NCI-H1930 (cell line): ENCODE data around the gene SH3BP2.

Source experiments
- DNase-seq, 2 experiments: peaks; one replicate each; lab custom pipeline; 2025; lab: John Stamatoyannopoulos, UW

SH3BP2 gene

DNA sequence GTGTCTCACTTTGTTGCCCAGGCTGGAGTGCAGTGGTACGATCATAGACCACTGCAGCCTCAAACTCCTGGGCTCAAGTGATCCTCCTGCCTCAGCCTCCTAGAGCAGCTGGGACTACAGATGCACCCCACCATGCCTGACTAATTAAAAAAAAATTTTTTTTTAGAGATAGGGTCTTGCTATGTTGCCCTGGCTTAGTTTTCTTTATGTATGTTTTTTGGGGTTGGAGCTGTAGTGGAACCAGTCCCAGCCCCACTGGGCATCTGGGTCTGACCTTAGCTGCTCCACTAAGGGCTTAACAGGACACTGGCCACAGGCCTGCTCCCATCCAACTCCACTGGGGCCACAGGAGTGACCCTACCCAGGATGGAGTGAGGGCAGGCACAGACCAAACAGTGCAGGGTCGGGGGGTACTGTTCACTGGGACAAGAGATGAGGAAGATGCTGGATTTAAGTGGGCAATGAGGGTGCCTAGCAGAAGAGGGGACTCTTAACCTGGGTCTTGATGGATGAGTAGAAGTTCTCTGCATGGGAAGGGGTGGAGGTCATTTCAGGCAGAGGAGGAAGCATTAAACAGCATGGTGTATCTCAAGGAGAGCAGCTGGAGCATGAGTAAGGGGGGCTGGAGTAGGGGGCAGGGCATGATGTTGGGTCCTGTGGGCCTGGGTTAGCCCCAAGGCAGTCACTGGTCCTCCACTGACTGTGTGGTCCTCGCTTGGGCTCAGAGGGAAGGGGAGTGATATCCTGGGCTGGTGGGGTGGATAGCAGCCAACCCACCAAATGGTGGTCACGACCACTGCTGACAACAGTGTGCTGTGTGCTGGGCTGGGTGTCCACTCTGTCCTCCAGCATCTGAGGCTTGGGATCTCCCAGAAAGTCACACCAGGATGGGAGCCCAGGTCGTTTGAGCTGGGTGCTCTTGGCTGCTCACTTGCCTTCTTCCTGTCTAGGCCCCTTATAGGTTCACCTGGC lies 26.6 kb downstream of the SH3BP2 start:
- DNase-seq: no peak

DNA sequence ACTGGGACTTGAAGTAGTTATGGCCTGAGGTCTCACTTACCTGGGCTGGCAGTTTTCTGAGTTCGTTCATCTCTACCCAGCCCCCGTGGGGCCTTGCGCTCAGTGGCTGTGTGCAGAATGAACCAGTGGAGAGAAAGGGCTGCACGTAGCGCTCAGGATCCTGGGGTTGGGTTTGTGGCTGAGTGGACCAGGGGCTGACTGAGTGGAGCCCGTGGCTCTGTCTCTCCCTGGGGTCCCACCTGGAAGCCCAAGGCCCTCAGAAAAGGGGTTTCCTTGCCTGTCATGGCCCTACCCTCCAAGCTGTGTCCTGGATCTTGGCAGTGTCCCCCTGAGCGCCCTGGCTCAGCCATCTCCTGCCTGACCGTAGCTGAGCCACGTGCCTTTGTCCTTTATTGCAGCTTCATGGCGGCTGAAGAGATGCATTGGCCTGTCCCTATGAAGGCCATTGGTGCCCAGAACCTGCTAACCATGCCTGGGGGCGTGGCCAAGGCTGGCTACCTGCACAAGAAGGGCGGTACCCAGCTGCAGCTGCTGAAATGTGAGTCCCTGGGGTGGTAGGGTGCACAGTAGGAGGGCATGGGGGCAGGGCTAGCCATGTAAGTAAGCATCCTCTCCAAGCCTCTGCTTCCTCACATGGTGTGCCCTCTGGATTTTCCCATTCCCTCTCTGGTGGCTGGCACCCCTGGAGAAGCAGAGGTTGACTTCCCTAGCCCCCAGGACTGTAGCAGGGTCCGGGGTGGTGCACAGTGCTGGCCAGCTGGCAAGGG lies 27.5 kb downstream of the SH3BP2 start:
- DNase-seq: no peak

DNA sequence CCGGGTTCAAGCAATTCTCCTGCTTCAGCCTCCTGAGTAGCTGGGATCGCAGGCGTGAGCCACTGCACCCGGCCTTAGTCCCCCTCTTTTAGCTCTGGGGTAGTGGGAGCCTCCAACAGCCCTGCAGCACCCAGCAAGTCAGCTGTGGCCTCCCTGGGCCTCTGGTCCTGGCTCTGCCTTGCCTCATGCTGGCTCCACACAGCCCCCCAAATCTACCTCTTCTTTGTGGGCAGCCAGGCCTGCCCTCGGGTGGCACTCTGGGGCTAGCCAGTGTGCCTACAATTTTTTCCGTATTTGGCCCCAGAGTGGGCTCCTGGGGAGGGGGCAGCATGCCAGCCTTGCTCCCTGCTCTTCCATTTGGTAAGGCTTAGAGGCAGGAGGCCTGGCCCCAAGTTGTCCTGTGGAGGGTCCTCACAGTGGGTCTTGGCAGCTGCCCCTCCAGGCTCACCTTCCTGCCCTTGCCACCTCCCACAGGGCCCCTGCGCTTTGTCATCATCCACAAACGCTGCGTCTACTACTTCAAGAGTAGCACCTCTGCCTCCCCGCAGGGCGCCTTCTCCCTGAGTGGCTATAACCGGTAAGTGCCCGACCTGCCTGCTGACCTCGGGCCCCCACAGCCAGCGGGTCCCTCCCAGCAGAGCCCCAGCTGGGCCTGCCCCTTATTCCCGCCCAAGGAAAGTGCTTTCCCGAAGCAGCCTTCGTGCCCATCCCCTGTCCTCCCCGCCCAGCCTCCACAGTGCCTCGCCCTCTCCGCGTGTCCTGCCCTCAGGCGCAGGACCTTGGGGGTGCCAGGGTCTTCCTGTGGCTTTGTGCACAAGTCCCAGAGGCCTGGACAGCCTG lies 29.8 kb downstream of the SH3BP2 start:
- DNase-seq: no peak

DNA sequence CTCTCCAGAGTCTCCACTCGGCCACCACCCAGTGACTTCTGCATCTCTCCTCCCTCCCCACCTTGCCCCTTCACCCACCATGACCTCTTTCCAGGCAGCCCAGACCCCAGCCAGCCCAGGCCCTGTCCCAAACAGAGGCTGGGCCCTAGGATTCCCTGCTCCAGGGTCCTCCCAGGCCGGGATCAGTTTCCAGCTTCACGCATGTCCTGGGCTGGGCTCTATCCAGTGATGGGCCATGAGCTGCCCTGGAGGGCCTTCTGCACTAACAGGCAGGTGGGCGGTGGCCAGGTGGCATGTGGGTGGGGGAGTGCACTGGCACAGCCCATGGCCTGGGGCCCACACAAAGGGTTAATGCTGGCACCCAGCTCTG lies 30.4 kb downstream of the SH3BP2 start:
- no peak for DNase-seq

DNA sequence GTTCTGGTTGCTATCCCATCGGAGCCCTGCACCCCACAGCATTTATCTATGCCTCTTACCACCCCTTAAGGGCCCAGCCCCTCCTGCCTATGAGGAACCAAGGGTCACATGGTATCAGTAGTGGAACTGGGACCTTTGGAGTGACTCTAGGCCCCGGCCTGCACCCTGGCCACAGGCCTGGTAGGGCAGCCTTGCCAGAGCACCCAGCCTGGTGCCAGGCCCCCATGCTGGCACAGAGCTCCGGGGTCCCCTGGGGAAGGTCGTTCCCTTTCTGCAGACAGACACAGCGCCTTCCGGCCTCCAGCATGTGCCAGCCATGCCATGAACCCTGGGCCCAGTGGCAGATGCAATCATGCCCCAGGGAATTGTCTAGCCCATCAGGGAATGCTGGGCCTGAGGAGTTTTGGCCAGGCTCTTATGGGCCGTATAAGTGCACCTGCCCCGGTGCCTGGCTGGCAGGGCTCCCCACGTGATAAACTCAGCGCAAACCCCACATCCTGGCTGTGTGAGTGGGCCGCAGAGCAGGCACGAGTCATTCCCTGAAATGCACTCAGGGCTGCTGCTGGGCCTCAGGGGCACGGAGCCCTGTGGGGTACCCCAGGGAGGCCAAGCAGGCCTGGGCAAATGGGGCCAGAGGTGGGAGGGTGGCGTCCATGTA lies 30.9 kb downstream of the SH3BP2 start:
- DNase-seq: no peak

DNA sequence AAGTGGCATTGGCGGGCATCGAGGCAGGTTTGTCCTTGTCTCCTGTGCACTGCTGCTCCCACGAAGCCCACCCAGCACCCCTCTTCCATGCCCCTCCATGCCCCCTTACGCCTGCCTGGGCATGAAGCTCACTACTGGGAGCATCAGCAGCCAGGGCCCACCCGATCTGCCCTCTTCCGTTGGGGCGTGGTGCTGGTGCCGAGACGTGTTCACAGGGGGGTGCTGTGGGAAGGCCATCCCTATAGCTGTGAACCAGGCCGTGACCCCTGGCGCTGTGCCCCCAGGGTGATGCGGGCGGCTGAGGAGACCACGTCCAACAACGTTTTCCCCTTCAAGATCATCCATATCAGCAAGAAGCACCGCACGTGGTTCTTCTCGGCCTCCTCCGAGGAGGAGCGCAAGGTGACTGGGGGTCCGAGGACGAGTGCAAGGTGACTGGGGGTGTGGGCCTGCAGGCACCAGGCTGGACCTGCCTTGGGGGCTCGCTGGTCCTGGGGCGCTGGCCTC lies 31.5 kb downstream of the SH3BP2 start:
- DNase-seq: no peak

DNA sequence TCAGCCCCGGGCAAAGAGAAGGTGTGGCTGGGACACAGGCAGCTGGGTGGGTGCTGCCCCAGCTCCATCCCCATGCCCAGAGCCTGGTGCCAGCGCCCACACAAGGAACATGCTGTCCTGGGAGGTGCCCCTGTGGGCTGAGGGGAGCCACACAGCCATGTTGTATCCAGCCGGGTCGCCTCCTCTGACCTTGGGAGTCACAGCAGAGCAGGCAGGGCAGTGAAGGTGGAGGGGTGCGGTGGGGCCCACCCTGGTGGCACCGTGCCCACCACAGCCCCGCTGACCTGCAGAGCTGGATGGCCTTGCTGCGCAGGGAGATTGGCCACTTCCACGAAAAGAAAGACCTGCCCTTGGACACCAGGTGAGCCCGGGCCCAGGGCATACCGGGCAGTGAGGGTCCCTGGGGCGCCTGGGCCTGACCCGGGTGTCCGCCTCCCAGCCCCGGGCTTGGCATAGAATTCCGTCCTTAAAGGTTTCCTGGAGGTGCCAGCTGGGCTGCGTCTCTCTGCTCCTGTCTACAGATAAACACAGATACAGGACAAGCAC lies 32.0 kb downstream of the SH3BP2 start:
- no peak for DNase-seq

DNA sequence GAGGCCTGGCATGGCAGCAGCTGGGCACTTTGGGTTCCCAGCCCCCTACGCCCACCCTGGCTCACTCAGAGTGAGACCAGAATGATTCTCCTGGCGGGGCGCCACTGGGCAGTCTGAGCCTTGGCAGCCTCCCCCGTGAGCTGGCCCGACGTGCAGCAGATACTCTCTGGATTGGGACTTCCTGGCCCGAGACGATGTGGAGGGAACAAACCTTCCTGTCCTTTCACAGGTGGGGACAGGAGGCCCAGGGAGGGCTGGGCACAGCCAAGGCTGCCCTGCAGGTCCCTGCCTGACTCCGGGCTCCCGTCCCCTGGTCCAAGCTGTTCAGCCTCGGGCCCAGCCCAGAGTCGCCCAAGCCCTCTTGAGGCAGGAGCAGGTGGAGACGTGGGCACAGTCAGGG lies 32.9 kb downstream of the SH3BP2 start:
- no peak for DNase-seq

DNA sequence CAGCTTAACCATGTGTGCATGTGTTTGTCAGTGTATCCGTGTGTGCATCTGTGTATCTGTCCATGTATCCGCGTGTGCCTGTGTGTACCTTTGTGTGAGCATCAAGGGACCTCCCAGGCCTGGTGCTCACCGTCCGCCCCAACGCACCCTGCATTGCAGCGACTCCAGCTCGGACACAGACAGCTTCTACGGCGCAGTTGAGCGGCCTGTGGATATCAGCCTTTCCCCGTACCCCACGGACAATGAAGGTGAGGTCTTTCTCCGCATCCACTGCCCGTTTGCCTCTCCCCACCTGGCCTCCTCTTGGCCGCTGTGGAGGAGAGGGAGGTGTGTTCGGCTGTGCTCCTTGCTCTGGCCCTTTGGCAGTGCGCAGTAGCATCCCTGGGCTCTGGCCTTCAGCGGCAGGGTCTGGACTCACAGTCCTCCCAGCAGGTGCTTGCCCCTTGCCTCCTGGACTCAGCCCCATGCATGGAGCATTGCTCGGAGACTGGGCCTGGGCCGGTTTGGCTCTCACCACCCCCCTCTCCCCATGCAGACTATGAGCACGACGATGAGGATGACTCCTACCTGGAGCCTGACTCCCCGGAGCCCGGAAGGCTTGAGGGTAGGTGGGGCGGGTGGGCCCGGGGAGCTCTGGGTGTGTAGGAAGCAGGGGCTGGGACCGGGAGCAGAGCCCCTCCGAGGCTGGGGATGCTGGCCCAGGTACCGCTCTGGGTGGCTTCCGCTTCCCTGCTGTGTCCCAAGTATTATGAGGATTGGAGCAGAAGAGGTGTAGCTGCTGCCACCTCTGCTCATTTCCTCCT lies 34.4 kb downstream of the SH3BP2 start:
- DNase-seq: no peak

DNA sequence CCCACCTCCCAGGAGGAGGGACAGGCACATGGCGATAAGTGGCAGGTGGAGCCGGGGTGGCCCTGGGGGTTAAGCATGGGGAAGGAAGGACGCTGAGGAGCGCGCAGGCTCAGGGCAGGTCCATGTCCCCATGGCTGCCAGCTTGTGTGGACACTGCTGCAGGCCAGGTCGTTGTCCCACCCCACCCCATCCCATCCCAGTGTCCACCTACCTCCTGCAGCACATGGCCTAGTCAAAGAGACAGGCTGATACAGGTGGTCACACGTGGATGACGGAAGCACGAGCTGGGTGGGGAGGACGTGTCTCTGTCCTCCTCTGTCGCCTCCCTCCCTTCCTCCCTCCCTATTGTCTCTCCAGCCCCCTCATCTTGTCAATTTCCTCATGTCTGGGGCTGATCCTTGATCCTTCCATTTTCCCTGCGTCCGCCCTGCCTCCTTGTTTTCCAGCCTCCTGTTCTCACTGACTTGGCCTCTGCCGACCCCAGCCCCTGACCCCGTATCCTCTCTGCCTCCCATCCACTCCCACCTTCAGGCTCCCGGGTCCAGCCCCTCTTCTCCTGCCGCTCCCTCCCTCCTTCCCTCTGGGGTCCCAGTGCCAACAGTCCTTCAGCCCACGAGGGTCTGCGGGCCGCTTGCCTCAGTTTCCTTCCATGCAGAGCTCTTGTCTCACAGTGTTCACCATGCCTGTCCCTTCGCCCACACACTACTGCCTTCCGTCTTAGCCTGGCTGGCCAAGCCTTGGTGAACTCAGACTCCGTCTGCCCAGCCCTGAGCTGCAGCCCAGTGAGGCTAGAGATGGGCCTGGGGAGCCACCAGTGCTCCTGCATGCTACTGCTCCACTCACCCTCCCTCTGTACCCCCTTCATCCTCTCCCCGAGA lies 35.2 kb downstream of the SH3BP2 start:
- no peak for DNase-seq

DNA sequence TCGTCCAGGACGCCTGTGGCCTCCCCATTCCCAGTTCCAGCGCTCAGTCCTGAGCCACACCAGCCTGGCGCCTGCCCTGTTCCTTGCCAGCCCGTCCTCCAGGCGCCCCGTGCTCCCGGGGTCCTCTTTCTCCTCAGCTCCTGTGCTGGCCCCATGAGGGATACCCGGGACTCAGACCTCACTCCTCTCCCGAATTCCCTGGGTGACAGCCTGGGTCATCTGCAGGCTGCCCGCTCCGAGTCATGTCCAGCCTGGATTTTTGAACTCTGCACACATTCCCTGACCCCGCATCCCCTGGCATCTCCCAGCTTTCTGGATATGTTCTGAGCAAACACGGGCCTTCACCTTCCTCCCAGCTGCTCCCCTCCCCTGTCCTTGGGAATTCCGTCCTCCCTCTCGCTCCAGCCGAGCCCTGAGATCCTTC lies 35.9 kb downstream of the SH3BP2 start:
- DNase-seq: no peak

DNA sequence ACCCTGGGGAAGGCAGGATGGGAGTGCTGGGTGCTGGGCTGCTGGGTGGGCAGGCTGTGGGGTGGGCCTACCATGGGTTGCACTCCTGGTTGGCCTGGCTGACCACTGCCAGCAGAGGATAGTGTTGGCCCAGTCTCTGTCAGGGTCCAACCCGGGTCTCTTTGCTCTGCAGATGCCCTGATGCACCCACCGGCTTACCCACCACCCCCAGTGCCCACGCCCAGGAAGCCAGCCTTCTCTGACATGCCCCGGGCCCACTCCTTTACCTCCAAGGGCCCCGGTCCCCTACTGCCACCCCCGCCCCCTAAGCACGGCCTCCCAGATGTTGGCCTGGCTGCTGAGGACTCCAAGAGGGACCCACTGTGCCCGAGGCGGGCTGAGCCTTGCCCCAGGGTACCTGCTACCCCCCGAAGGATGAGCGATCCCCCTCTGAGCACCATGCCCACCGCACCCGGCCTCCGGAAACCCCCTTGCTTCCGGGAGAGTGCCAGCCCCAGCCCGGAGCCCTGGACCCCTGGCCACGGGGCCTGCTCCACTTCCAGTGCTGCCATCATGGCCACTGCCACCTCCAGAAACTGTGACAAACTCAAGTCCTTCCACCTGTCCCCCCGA lies 36.5 kb downstream of the SH3BP2 start:
- no peak for DNase-seq

DNA sequence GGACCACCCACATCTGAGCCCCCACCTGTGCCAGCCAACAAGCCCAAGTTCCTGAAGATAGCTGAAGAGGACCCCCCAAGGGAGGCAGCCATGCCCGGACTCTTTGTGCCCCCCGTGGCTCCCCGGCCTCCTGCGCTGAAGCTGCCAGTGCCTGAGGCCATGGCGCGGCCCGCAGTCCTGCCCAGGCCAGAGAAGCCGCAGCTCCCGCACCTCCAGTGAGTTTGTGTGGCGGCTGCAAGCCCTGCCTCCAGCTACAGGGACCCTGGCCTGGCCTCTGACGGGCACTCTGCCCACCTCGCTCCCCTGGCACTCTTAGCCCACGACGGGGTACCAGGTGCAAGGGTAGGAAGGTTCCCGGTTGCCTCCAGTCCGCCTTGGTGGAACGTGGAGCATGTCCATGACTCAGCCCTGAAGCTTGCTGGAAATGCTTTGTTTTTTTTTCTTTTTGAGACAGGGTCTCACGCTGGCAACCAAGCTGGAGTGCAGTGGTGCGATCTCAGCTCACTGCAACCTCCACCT lies 37.1 kb downstream of the SH3BP2 start:
- no peak for DNase-seq

DNA sequence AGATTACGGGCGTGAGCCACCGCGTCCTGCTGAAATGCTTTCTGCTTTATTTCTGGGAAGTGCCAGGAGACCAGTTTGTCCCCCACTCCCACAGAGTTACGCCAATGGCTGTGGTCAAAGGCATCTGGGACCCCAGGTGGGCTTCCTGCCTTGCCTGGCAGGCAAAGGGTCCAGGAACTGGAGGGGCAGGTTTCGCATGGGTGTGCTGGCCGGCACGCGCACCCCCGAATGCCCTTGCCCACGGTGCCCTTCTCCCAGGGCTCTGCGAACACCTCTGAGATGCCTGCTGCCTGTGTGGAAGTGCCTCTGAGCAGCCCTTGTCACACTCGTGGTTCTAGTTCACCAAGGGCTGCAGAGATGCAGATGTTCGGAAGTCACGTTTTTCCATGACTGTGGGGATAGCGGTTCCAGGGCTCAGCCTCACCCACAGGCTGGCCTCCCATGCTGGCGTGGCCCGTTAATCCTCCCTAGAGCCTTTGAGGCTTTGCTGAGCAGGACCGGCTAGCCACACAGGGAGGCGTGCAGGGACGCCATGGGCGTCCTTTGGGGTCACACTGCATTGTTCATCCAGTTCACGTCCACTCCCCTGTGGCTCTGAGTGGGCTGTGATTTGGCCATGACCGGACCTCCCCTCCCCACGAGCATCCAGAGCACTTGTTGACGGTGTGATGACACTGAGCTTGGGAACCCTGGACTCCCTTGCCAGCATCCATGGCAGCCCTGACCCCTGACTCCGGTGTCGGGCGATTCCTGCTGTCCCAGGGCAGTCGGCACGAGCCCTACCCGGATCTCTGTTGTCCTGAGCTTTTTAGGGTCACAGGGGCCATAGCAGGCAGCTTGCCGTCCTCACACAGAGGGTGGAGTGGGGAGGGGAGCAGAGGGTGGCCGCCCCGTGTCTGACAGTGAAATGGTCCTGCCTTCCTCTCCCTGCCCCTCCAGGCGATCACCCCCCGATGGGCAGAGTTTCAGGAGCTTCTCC lies 38.0 kb downstream of the SH3BP2 start:
- DNase-seq: no peak

DNA sequence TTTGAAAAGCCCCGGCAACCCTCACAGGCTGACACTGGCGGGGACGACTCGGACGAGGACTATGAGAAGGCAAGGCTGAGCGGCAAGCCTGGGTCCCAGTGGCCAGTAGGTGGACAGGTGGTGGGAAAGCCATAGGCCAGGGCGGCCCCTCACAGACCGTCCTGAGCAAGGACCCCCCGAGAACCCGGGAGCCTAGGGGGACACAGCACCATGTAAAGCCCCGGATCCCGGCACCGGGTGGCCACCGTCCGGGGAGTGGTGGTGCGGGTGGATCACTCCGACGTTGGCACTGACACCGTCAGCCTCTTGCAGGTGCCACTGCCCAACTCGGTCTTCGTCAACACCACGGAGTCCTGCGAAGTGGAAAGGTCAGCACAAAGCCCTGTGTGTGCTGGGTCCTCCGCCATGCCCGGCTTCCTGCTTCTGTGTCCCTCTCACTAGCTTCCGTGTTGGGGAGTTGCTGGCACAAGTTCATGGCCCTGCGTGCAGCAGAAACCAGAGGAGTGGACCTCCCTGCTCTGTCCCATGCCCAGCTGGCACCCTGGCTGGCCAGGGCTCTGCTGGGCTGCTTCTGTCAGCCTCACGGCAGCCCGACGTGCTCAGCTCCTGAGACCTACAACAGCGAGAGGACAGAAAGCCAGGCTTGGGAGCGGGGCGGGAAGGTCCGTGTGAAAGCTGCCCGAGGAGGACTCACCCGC lies 38.9 kb downstream of the SH3BP2 start:
- no peak for DNase-seq

DNA sequence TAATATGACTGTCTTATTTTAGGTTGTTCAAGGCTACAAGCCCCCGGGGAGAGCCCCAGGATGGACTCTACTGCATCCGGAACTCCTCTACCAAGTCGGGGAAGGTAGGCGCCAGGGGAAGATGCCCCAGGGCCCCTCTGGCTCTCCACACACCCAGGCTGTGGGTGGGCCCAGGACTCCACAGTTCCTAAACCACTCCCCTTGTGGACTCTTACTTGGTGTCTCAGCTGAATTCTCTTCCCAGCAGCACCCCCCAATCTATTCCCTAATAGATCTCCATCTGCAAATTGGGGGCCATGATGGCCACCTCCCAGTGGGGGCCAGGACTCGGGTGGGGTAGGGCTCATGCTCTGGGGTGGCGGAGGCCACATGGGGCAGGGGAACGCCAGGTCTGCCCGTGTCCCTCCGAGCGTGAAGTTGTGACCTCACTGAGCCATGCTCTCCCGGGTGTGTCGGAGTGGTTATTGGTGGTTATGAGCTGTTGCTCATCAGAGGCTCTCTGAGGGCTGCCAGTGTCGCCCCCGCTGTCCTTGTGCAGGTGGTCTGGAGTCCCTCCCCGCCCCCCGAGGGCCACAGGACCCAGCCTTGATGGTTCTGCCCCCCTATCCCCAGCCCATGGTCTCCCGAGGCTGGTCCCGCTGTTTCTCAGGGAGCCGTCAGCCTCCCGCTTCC lies 39.6 kb downstream of the SH3BP2 start:
- no peak for DNase-seq
